Frontal cortex (tissue), 4 donors: ENCODE measurements around the gene RXRA. TPM values are rescaled to one million over a fixed set of nuclear protein-coding genes. Genes with fewer than 3 reads are reported as not detected.

Experiments
- DNase-seq, 2 donors: peaks; one replicate each; pipeline ENCODE4 v3.0.0; 2012; ENCODE audit warnings: low spot score in 2 of 2
- FAIRE-seq: peaks from 2 replicates; lab custom pipeline; 2012; peaks lifted over from hg19 to GRCh38; lab: Jason Lieb, UNC
- total RNA-seq: library from RNA; depleted of rRNA; stranded (reverse); fragments of >200 nt; gene quantifications from one replicate; pipeline ENCODE4 v1.2.3, GENCODE V29; 2014
- donor health status: control.
- donor health status: control.
- donor health status: control.

The RXRA gene
- total RNA-seq, 1 donor from 2014 or later, result 3.7 TPM

DNA sequence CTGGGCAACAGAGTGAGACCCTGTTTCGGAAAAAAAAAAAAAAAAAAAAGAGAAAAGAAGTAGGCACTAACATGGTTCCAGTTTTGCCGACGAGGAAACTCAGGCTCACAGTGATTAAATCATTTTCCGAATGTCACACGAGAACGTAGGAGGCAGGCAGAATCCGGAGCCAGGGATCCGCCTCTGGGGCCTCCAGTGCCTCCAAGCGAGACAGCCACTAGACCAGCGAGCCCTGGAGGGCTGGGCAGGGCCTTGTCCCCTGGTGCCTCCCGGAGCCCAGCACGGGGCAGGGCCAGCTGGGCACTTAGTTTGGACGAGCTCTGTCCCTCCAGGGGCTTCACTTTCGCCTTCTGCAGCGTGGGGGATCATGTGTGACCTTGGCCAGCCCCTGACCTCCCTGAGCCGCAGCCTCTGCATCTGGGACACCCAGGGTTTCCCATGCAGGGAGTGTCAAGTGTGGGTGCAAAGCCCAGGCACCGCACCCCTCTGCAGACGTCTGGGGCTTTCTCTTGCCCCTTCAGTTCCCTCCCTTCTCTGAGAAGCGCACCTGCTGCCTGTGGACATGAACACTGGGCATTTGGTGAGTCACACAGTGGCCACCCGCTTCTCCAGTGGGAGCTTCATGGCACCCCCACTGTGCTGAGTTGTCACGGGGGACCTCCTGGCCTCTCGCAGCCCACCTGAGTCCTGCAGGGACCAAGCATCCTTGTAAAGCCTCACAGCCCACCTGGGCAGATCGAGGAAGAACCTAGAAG is 80.3 kb downstream of the RXRA start:
- FAIRE-seq (no peak), DNase-seq (no peak)

- DNase-seq (peak; percentile 98 to 99), FAIRE-seq (no peak)
Observed at GRCh38 chr9:134407121-134407779, 81.0 kb downstream of the RXRA start.

- no peak for DNase-seq
- no peak for FAIRE-seq
Observed at GRCh38 chr9:134408389-134408788, 82.1 kb downstream of the RXRA start.

DNA sequence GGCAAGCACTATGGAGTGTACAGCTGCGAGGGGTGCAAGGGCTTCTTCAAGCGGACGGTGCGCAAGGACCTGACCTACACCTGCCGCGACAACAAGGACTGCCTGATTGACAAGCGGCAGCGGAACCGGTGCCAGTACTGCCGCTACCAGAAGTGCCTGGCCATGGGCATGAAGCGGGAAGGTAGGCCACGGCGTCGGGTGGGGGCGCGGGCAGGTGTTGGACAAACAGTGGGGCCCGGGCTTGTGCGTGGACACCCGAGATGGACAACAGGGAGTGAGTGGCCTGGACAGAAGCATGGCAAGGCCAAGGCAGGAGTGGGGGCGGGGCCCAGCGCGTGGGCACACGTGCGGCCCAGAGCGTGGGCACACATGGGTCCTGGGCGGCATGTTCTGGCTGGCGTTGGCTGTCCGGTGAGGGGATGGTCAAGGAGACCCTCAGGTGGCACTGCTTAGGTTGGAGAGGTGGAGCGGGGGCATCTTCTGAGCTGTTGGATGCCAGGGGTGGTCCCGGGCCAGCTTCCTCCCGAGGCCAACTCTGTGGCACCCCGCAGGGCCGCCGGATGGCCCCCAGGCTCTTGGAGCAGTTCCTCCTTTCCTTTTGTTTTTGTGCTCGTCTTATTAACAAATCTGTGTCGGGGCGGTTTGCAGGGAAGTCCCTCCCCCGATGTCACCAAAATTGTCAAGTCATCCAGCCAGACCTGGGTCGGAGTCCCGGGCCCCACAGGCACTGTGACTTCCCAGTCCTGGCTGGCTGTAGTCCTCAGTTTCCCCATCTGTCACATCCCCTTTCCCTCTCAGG is 82.9 kb downstream of the RXRA start:
- no peak for FAIRE-seq

DNA sequence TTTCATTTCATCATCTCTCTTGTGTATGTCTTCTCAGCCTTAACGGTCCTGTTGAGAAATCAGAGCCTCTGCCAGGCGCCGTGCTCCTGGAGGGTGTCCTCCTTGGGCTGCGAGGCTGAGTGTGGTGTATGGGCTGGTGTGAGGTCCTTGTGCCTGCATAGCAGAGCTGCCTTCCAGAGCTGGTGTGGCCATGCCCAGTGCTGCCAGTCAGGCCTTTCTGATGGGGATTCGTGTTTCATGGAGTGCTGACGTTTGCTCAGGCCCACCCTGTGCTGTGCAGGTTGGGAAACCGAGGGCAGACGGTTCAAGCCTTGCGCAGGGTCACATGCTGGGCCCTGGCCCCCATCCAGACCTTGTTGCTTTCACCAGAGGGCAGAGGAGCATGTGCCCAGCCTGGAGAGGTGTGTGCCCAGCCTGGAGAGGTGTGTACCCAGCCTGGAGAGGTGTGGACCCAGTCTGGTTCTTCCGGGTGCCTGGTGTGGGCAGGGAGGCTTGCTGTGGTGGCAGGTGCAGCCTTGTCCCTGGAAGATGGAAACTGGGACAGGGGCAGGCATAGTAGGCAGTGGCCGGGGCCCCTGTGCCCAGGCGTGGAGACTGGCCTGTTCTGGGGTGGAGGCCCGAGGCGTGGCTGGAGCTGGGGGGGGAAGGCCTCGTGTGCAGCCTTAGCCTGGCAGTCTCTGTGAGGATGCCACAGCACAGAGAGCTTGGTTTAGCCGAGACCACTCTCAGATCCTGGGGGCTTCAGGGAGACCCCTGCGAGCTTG is 84.0 kb downstream of the RXRA start:
- DNase-seq (no peak), FAIRE-seq (no peak)

More for the DNA sequence above, 82.9 kb downstream of the RXRA start:
- no peak for DNase-seq

- no peak for DNase-seq
Observed at GRCh38 chr9:134410835-134411217, 84.6 kb downstream of the RXRA start.

GRCh38 chr9:134411440-134412297 is 85.4 kb downstream of the RXRA start:
- DNase-seq, result no peak

More at GRCh38 chr9:134410835-134411217, 84.6 kb downstream of the RXRA start:
- FAIRE-seq, result no peak

DNA sequence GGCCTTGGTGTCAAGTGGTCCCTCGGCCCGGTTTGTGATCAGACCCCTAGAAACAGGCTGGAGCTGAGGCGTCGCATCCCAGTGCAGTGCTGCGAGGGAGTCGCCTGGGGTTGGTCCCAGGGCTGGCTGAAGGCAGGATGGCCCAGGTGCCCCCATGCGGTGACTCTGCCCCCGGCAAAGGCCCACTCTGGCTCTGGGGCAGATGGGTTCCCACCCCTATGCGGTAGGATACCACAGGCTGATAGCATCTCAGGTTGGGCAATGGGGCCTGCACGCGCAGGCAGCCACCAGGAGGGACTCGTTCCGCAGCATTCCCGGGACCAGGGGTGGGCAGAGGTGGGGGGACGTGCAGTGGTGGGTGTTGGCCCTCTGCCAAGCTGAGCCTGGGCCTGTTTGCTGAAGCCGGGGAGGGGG is 86.0 kb downstream of the RXRA start:
- no peak for FAIRE-seq
- no peak for DNase-seq

More at GRCh38 chr9:134411440-134412297, 85.4 kb downstream of the RXRA start:
- FAIRE-seq, result no peak

DNA sequence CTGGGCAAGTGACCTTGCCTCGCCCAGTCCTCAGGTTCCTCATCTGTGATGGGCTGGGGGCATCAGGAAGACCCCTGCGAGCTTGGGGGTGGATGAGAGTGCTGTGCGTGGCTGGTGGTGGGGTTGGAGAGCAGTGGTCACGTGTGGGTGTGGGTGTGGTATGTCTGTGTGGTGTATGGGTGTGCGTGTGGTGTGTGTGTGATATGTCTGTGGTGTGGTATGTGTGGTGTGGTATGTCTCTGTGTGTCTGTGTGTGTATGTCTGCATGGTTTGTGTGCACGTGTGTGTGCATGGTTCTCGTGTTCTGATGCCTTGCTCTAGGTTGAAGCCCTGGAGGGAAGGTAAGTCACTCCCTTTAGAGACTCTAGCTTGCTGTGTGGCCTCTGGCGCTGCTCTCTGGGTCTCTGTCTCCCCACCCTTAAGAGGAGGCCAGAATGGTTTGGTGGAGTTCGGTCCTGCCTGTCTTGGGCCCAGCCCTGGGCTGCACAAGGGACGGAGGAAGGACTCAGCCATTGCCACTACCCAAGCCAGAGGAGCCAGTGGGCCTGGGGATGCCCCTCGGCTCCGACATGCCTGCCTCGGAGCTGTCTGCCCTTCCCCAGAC is 87.0 kb downstream of the RXRA start:
- FAIRE-seq (no peak), DNase-seq (no peak)

- FAIRE-seq (no peak), DNase-seq (peak in 1 of 2 donors; percentile 82)
Observed at GRCh38 chr9:134413890-134414623, 87.8 kb downstream of the RXRA start.

DNA sequence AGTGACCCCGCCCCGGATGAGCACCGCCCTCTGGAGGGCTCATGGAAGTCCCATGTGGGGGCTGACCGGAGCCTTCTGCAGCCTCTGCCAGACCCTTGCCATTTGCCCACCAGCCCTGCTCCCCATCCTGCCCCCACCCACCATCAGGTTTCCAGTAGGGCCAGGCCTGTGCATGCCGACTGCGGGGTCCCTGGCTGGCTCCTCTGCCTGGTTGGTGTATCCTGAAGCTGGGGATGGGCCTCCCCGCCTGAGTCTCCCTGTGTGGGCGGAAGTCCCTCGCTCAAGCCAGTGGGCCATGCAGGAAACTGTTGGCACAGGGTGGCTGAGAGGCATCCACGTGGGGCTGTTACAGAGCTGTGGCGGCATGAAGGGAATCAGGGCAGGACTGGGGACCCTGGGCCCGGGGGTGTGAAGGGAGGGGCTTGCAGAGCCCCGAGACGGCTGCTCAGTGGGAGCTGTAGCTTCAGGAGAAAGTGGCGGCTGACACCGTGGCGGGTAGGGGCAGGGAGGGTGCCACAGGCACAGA is 88.7 kb downstream of the RXRA start:
- FAIRE-seq, result no peak

DNA sequence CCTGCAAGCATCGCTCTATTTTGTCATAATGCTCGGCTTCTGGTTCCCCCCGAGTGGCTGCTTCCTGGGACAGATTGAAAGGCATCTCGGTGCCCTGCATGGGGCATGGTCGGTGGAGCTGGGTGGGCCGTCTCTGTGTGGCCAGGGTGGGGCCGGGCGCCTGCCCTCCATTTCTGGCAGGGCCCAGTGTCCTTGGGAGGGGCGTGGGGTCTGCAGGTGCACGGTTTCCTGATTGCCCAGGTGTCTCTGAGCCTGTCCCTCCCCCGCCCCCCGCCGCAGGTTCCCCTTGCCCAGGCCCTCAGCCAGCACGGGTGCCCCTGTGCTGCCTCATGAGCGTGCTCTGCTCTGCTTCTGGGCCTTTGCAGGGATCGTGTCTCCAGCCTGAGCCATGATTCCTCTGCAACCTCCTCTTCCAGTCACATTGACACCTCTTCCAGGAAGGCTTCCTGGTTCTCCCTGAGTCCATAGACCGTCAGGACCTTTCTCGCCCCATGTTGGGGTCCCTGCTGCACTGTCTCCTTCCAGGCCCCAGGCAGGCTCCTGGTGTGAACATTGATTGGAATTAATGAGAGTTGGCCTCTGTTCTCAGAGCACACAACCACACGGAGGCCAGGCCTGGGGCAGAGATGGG is 90.2 kb downstream of the RXRA start:
- FAIRE-seq, result no peak
- no peak for DNase-seq

More for the DNA sequence above, 88.7 kb downstream of the RXRA start:
- DNase-seq, result no peak

GRCh38 chr9:134418354-134418753 is 92.1 kb downstream of the RXRA start:
- FAIRE-seq, result no peak
- DNase-seq, result no peak

DNA sequence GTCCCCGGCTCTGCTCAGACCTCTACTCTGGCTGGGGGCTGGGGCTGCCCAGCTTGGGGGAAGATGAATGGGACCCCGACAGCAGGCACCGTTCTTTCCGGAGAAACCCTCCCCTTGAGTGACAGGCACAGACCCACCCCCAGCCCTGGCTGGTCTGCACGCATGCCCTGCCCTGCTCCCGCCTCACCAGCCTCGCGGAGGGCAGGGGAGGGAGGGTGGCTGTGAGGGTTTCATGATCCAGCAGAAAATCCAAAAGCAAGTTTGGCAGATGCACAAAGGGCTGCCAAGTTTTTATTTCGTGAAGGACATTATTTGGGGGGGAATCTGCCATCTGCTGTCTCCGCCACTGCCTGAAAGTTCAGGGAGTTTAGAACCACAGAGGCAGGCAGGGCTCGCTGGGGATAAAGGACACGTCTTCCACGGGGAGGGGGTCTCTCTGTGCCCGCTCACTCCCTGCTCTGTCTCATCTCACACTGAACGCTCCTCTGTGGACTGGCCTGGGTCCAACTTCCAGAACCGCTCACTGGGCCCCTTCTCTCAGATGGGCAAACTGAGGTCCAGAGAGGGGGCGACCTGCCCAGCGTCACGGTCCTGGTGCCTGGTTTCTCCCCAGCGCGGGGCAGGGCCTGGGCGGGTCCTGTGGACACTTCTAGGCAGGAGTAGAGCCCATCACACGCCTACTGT is 92.9 kb downstream of the RXRA start:
- FAIRE-seq (no peak), DNase-seq (no peak)

- no peak for FAIRE-seq
- no peak for DNase-seq
Observed at GRCh38 chr9:134419684-134420076, 93.4 kb downstream of the RXRA start.

GRCh38 chr9:134420281-134420845 is 94.1 kb downstream of the RXRA start:
- DNase-seq (no peak), FAIRE-seq (no peak)
